ENCODE data around the gene CPB1.

GRCh38 chr3:148873270-148873927 is 45.8 kb downstream of the CPB1 start:
- TF ChIP-seq CTCF (IDR thresholded peaks at IDR 0.05) = no peak
- no peak for TF ChIP-seq EZH2 (IDR thresholded peaks at IDR 0.05; ENCODE audit: borderline replicate concordance, insufficient read depth, low read depth, low read length, poor library complexity, severe bottlenecking)
